Measurements from ENCODE around the gene SLC22A1. TPM values are rescaled to one million over a fixed set of nuclear protein-coding genes. Genes with fewer than 3 reads are reported as not detected.

Gene SLC22A1
- total RNA-seq, 1 donor from 2014 or later: 1.2 TPM

Other genes starting within 250 kb of the SLC22A1 start
- not detected for gene MAS1, start 230.8 kb upstream of the SLC22A1 start, total RNA-seq
- 87.3 TPM for gene IGF2R, start 152.7 kb upstream of the SLC22A1 start, total RNA-seq
- gene SLC22A2, start 137.0 kb downstream of the SLC22A1 start, total RNA-seq: not detected
- 8.5 TPM for gene SLC22A3, start 226.6 kb downstream of the SLC22A1 start, total RNA-seq

Data from ureter (tissue), 1 donor.